LNCaP clone FGC (cell line): ENCODE measurements around the gene H3-3A.

ENCODE experiments used
- DNase-seq: peaks from one replicate; pipeline ENCODE4 v3.0.0-alpha.2; 2011; ENCODE audit warnings: low read depth
- H3K4me3 ChIP-seq: 2 replicates; pipeline ENCODE4 v1.5.1; 2011; ENCODE audit warnings: mild to moderate bottlenecking, low read depth, low read length, control low read depth
- CTCF ChIP-seq: IDR thresholded peaks from 2 replicates; pipeline ENCODE4 v1.5.1; 2012; ENCODE audit warnings: mild to moderate bottlenecking; ENCODE audit not compliant: control insufficient read depth, insufficient read depth; ENCODE audit errors: extremely low read depth

The H3-3A gene

GRCh38 chr1:226062558-226063223, at the start of gene H3-3A:
H3-3A (plus strand) TSS chr1:226062716; CDS start chr1:226064352, 1,636 bp downstream.
- no peak for TF ChIP-seq CTCF
- peak within 1 kb of the TSS; percentile 71 for H3K4me3 ChIP-seq
- peak; percentile 56 for DNase-seq

GRCh38 chr1:226017070-226017469, 45.4 kb upstream of the H3-3A start:
- H3K4me3 ChIP-seq: no peak overlapping the region
- DNase-seq: no peak
- no peak for TF ChIP-seq CTCF

GRCh38 chr1:226019572-226019971, 42.9 kb upstream of the H3-3A start:
- no peak for TF ChIP-seq CTCF
- no peak overlapping the region for H3K4me3 ChIP-seq
- DNase-seq: no peak

GRCh38 chr1:226021401-226021800, 41.1 kb upstream of the H3-3A start:
- no peak for DNase-seq
- TF ChIP-seq CTCF: no peak
- no peak overlapping the region for H3K4me3 ChIP-seq

GRCh38 chr1:226021801-226022200, 40.7 kb upstream of the H3-3A start:
- no peak overlapping the region for H3K4me3 ChIP-seq
- no peak for DNase-seq
- TF ChIP-seq CTCF: no peak

- DNase-seq: no peak
- no peak for TF ChIP-seq CTCF
- H3K4me3 ChIP-seq: no peak overlapping the region
Measured at GRCh38 chr1:226023735-226024134, 38.8 kb upstream of the H3-3A start.

GRCh38 chr1:226026833-226027232, 35.7 kb upstream of the H3-3A start:
- TF ChIP-seq CTCF: no peak
- DNase-seq: peak; percentile 63
- no peak overlapping the region for H3K4me3 ChIP-seq
